SHP77 treated with DMSO at 0.1 percent for 48 hours (cell line): Measurements from ENCODE around the gene DHX38.
A peak's percentile ranks its signal among the peaks of the same experiment; 100 is the strongest.

Source experiments
- DNase-seq: peaks from one replicate; lab custom pipeline; 2025; lab: John Stamatoyannopoulos, UW

The DHX38 gene

DNA sequence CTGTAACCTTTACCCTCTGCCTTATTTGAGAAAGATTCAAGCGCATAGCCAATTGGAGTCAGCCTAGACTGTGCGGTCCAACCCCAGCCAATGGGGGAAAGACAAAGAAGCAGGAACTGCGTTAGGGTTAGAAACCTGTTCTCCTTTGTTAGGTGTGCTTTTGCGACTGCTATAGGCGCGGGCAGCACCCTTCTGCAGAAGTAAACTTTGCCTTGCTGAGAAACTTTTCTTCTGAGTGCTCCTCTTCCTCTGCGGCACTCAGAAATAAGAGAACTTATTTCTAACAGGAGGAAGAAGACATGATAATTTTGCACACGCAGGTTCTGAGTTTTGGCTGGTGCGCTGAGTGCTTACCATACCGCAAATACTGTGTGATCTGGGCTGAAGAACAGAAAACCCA, 9.2 kb upstream of the DHX38 start:
- no peak for DNase-seq

DNA sequence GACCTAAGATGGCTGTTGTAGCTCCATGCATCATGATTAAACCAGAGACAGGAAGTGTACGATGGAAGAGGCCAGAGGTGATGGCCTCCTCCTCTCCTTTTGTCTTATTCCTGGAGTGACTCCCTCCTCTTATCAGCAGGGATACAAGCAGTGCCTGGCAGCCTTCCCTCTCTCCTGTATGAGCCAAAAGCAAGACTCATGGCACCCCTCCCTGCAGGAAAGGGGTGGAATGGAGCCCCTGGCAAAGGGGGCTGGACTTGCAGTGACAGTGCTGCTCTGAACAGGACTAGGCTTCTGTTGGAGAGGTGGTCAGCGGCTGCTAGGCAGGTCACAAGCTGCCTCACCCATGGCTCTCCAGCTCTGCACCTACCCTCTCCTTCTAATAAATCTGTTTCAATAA, 8.6 kb upstream of the DHX38 start:
- no peak for DNase-seq

DNA sequence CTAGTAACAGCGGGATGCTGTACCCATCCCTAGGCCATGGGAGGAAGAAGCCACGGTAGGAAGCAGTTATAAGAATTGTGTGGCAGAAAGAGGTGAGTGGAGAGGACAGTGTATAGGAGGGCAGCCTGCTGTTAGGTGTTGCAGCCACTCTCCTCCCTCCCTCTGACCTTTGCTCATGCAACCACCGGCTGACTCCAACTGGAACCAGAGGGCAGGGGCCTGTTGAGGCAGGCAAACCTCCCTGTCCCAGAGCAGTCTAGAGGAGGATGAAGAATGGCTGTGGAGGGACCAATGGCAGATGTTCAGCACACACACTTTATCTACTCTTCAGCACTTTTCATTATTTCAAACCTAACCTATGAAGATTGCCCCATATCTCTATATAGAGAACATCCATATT, 2.4 kb upstream of the DHX38 start:
- DNase-seq, result no peak

DNA sequence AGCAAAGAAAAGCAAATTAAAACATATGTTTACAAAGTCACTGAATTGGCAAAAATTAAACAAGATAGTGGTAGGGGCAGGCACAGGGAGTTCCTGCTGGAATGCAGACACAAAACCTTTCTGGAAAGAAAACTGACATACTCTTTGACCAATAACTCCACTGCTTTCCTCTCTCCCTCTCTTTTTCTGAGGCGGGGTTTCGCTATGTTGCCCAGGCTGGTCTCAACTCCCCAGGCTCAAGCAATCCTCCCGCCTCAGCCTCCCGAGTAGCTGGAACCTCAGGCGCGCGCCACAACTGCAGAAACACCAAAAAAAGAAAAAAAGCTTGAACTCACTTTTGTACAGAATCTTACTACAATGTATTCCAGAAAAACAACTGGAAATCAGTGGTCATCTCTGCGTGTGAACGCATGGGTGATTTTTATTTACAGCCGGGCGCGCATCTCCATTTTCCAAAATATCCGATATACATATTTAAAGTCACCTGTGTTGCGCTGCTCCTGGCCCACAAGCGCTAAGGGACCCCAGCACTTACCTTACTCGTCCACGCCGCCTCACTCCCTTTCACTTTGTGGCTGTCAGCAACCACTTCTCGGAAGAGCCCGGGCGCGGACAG, 707 bp upstream of the DHX38 start:
- no peak for DNase-seq

DNA sequence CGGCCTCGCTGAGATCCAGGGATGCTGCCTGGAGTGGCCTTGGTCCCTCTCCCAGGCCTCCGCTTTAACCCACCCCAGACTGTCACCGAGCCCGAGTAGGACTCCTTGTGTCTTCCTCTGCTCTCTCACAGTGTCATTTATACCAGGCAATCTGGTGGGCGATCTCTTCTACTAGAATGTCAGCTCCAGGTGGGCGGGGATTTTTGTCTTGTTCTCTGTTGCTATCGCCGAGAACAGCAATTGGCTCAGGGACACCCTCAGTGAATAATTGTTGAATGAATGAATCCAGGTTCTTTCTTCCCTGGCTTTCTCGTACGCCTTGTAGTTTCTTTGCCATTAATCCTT, 591 bp downstream of the DHX38 start:
- DNase-seq, result no peak

DNA sequence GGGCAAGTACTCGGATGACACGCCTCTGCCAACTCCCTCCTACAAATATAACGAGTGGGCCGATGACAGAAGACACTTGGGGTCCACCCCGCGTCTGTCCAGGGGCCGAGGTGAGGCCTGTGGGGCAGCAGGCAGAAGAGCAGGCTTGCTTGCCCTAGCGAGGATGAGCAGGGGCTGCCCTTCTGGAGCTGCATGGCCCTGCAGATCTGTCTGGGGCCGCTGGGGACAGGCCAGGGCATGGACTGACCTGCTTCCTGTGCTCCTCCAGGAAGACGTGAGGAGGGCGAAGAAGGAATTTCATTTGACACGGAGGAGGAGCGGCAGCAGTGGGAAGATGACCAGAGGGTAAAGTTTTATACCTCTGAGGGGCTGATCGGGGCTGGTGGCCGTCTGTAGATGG, 5.3 kb downstream of the DHX38 start:
- DNase-seq, result no peak

DNA sequence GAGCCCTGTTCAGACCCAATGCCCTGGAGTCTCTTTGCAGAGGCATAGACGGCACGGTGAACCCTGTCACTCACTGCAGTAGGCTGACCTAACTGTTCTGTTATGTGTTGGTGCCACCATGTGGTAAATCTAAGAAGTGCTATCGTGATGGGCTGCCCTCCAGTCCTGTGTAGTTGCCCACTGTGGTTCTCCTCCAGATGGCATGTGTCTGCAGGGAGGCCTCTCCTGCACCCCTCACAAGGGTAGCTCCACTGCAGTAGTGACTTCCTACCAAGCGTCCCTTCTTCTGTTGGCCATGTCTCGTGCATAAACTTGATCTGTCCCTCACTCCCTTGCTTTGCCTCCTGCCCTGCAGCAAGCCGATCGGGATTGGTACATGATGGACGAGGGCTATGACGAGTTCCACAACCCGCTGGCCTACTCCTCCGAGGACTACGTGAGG, 5.8 kb downstream of the DHX38 start:
- peak; percentile 3 for DNase-seq

DNA sequence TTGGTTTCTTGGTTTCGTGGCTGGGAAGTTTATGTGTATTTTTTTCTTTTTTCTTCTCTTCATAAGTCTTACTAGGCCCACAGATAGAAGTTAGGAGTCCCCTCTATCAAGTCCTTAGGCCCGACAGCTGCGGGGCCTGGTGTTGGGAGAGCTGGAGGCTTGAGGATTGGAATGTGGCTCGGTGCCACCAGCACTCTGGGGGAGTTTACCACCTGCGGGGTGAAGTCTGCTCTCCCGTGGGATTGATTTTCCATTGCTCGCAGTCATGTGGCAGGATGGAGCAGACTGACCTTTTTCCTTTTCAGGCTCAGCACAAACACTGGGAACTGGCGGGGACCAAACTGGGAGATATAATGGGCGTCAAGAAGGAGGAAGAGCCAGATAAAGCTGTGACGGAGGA, 7.5 kb downstream of the DHX38 start:
- no peak for DNase-seq

DNA sequence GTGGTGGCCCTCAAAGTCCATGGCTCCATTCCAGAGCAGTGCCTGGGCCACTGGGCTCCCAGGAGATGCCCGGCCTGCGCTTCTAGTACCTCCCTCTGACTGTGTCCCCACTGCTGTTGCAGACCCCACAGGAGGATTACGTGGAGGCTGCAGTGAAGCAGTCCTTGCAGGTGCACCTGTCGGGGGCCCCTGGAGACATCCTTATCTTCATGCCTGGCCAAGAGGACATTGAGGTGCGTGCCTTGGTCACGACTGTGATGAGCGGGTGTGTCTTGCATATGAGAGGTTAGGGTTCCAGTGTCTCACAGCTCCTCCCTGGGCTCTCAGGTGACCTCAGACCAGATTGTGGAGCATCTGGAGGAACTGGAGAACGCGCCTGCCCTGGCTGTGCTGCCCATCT, 11.3 kb downstream of the DHX38 start:
- no peak for DNase-seq

DNA sequence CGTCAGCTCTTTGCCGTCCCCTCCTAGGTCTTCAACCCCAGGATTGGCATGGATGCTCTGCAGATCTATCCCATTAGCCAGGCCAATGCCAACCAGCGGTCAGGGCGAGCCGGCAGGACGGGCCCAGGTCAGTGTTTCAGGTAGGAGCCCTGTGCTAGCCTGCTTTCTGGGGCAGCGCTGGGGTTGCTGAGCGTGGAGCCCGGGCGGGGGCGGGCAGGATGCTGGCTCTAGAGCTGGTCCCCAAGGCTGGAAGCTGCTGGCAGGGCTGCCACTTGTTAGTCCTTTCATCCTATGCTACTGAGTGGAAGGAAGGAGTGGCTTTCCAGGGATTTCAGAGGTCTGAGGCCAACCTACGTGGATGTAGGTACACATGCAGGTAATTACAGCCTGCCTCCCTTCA, 12.3 kb downstream of the DHX38 start:
- no peak for DNase-seq

DNA sequence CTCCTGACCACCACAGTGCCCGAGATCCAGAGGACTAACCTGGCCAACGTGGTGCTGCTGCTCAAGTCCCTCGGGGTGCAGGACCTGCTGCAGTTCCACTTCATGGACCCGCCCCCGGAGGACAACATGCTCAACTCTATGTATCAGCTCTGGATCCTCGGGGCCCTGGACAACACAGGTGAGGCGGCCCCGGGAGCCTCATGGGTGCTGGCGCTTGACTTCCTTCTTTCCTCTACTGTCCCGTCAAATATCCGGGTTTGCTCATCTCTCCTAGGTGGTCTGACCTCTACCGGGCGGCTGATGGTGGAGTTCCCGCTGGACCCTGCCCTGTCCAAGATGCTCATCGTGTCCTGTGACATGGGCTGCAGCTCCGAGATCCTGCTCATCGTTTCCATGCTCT, 13.7 kb downstream of the DHX38 start:
- DNase-seq, result no peak

DNA sequence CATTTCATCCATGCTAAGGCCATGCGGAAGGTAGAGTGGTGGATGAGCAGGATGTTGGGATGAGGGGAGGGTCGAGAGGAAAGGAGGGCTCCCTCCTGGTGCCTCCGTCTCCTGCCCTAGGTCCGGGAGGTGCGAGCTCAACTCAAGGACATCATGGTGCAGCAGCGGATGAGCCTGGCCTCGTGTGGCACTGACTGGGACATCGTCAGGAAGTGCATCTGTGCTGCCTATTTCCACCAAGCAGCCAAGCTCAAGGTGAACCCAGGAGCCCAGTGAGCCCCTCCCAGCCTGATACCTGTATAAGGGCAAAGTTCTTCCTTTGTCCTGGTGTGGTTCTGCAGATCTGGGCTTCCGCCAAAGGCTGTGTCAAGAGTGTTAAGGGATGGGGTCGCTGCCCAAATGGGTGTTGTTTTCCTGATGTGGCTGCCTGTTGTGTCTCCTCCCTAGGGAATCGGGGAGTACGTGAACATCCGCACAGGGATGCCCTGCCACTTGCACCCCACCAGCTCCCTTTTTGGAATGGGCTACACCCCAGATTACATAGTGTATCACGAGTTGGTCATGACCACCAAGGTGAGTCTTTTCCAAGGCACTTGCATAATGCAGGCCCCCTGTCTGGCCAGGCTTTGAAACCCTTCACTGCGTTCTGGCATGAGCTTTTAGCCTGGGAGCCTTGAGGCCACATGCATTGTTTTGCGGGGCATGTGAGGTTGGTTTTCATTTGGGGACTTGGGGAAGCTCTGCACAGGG, 14.9 kb downstream of the DHX38 start:
- DNase-seq, result no peak

DNA sequence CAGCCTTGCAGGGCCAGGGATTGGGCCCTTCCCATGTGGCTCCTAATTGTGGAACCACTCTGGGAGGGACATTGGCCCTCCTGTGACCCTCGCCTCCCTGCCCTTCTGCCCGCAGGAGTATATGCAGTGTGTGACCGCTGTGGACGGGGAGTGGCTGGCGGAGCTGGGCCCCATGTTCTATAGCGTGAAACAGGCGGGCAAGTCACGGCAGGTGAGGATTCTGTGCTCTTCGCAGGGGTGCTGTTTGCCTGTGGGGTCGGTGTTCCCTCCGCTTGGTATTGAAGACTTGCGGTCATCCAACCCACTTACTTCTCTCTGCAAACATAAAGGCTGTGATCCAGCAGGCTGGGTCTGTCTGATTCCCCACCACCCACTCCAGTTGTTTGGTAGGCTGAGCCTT, 15.7 kb downstream of the DHX38 start:
- no peak for DNase-seq

DNA sequence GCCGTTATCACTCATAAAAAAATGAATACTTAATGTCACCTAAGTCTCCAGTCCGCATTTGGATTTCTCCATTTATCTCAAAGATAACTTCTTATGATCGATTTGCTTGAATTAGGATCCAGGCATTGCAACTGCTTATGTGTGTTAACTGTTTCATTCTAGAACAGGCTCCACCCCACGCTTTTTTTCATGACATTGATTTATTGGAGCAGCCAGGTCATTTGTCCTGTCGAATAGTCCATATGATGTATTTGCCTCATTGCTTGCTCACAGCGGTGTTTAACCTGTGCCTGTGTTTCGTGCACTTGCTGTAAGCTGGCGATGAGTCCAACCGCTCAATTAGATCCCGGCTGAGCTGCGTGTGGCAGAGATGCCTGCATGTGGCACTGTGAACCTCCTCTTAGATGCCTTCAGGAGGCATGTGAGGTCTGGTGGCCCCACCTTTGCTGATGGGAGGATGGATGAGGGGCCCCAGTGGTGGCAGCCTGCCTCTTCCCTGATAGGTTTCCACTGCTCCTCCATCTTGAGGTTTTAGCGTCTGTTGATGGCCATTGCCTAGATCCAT, 16.4 kb downstream of the DHX38 start:
- DNase-seq, result no peak

DNA sequence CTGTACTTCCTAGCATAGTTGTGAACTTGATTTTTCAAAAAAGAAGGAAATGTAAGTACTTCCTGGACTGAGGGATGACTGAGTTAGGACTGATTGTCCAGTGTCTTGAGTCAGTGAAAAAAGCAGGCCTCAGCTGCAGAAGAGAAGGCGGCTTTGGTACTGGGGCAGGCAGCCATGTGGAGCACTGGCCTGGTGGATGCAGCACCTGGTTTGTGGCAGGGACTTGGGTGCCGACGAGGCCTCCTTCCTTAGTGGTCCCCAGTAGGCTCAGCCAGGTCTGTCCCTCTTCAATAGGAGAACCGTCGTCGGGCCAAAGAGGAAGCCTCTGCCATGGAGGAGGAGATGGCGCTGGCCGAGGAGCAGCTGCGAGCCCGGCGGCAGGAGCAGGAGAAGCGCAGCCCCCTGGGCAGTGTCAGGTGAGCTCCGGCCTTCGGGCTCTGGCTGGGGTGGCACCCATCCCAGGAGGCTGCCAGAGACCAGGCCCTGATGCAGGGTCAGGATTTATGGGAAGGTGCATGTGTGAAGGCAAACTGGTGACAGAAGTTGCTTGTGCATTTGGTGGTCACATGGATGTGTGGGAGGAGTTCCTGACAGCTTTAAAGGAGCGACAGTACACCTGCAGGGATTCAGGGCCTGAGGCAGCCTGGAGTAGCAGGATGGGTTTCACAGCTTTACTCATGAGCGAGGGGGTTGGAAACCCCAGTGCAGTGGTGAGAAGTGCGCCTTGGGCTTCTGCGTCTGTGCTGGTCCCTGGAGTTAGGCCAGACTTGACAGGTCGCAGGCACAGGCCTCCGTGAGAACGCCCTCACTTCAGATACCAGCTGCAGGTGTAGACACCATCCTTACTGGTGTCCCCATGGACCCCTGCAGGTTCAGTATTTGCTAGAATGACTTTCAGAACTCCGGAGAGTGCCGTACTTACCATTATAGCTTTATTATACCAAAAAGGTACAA, 17.3 kb downstream of the DHX38 start:
- no peak for DNase-seq

DNA sequence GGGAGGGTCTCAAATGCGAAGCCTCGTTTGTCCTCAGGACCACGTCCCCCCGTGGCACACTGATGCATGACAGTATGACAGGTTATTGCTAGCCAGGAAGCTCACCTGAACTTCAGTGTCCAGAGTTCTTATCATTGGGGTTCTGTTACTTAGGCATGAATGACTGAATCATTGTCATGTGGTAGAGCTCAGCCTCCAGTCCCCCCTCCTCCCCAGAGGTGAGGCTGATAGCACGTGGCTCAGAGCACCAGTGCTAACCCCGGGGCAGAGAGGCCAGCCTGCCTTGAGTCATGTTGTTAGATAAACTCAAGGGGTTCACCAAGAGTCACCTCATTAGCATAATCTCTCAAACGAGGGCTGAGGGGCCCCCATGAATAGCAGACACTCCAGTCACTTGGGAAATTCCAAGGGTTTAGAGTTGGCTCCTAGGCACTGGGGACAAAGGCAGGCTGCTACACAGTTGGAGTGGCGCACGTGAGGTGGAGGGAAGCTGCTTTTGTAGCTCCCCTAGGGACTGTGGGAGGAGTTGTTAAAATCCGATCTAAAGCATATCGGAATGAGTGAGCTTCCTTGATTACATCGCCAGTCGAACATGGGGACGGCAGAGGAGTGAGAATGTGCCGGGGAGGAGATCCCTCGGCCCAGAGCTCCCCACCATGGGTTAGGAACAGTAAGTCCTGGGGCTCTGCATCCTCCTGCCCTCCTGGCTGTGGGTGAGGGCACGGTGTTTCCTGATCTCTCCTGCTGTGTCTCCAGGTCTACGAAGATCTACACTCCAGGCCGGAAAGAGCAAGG, 18.2 kb downstream of the DHX38 start:
- DNase-seq, result no peak

DNA sequence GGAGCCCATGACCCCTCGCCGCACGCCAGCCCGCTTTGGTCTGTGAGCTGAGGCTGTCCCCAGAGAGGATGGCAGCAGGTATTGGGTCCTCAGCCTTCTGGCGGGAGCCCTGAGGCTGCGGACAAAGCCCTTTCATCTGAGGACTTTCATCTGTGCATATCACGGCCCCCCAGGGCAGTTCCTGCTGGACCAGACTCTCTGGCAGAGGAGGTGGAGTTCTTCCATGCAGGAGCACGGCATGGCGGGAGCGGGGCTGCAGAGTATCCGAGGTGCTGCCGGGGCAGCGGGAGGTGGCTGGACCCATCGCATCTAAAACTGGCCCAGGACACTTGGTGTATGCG, 18.8 kb downstream of the DHX38 start:
- DNase-seq, result no peak

DNA sequence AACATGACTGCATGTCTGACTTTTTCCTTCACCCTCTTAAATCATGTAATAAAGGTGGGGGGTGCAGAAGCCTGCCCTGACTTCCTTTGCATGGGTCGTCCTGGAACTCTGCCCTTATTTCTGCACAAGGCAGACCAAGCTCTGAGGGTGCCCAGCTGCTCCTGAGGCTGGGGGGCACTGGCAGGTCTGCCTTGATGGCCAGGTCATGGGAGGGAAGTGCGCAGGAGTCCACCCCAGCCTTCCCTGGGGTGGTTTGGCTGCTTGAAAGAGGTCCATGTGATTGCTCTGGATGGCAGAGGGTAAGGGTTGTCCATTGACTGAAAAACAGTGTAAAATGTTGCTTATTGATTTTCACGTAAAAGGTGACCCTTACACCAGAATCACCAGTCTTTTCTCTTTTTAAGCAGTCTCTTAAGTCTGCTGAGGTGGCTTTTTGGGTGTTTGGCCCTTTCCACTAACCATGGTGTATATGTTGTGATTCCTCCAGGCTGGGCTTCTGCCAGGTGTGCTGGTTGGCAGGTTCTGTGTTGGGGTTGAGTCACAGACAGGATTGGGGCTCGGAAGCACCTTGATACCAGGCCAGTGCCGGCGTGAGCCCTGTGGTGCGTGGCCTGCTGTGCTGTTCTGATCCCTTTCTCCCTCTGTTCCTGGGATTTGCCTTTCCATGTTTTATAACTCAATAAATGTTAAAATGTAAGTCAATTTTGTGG, 19.4 kb downstream of the DHX38 start:
- no peak for DNase-seq

DNA sequence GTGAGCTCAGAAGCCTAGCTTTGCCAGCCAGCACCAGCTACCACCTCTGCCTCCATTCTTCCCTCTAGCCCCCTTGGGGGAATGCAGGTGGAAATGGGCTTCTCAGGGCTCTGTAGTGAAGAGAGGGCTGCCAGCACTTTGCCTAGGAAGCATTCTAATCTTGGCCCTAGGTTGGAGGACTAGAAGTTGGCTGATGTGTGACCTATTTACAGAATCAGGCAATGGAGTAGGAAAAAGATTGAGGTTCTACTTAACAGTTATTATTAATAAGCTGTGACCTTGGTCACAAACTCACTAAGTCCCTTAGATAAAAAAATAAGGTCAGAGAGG, 19.9 kb downstream of the DHX38 start:
- DNase-seq, result no peak

DNA sequence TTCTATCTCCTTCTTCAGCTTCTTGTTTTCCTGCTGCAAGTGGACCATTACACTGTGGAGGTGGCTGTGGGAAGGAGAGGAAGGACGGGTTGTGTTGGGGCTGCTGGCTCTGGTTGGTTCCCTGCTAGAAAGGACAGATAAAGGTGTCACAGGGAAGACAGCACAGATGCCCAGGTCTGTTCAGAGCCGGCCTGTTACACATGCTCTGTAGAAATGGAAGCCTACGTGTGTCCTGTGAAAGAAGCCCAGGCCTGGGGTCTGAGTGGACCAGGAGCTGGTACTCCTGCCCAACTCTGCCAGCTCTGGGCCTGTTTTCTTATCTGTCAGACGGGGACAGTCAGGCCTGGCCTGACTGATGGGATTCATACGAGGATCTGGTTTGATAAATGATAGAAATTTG, 26.4 kb downstream of the DHX38 start:
- no peak for DNase-seq

DNA sequence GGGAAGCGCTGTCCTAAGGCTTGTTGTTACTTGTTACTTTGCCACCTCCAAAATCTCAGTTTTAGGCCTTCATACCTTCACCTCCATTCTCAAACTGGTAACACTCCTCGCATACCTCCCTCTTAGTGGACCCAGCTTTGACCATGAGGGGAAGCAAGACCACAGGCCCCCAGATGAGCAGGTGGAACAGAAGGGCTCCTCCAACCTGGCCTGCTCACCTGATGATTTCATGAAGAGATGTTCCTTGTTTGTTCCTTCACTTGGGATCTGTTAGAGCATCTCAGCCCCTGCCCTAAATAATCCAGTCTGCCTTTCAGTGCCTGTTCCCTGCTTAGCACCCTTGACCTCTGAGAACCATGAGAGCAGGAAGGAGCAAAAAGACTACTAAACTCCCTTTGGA, 28.7 kb downstream of the DHX38 start:
- no peak for DNase-seq

DNA sequence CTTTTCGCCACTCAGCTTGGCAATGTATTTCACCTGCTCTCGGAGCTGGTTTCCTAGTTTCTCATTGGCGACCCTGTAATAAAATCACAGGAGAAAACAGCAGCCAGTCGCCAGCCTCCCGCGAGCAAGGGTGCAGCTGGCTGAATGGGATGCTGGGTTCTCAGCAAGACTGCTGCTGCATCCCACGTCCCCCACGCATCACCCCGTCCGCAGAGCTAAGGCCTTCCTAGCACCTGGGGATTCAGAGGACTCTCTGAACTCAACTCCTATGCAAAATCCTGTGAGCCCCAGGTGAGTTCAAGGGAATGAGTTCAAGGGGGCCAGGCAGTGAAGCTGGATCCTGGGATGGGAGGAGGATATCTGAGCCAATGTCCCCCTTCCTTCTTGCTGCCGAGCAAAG, 29.3 kb downstream of the DHX38 start:
- DNase-seq, result no peak
